IMR-90 (cell line): ENCODE data around the gene QDPR. TPM values are rescaled to one million over a fixed set of nuclear protein-coding genes. Genes with fewer than 3 reads are reported as not detected.

Experiments used
- ATAC-seq: fragments of 200-7000 bp; cut with Tn5 transposase; 2 replicates; pipeline ENCODE4 v1.9.1; 2020; ENCODE audit warnings: low read depth, mild to moderate bottlenecking, moderate library complexity
- BruUV-seq: library from RNA; stranded (reverse); fragments of 400-500 nt; replicated peaks from 2 replicates; lab custom pipeline; 2021; lab: Mats Ljungman, UMichigan
- CTCF ChIA-PET: fragments of 300-600 bp; formaldehyde crosslinking; extraction: SDS; loops from one replicate; lab custom pipeline; 2021; ENCODE audit warnings: antibody characterized with exemption; lab: Yijun Ruan, JAX
- POLR2A ChIA-PET: fragments of 300-600 bp; sonication (Branson Sonifier 250); formaldehyde crosslinking; loops from one replicate; lab custom pipeline; 2022; ENCODE audit warnings: antibody characterized with exemption; ENCODE audit not compliant: unreplicated experiment; lab: Charles Lee
- DNase-seq: peaks from one replicate; pipeline ENCODE4 v3.0.0; 2013
- H2AFZ ChIP-seq: replicated peaks from 2 replicates; pipeline ENCODE3; 2013; ENCODE audit warnings: low read length, mild to moderate bottlenecking; ENCODE audit not compliant: poor library complexity
- H2AK5ac ChIP-seq: 2 replicates; pipeline ENCODE4 v1.6.1; 2013; ENCODE audit warnings: low read depth, low read length, inconsistent platforms
- H2AK9ac ChIP-seq: replicated peaks from 2 replicates; pipeline ENCODE3; 2013; ENCODE audit warnings: mild to moderate bottlenecking, low read depth, low read length, moderate library complexity; ENCODE audit not compliant: poor library complexity
- H2BK120ac ChIP-seq: 2 replicates; pipeline ENCODE4 v1.6.1; 2013; ENCODE audit warnings: low read depth, low read length, inconsistent platforms
- H2BK15ac ChIP-seq: 3 replicates; pipeline ENCODE4 v1.6.1; 2013; ENCODE audit warnings: low read depth, low read length, inconsistent platforms
- H2BK20ac ChIP-seq: 2 replicates; pipeline ENCODE4 v1.6.1; 2013; ENCODE audit warnings: low read depth, mild to moderate bottlenecking, inconsistent platforms, low read length, moderate library complexity
- H2BK5ac ChIP-seq: 2 replicates; pipeline ENCODE4 v1.6.1; 2013; ENCODE audit warnings: mild to moderate bottlenecking, low read depth, low read length, inconsistent platforms; ENCODE audit not compliant: poor library complexity, severe bottlenecking
- H3K14ac ChIP-seq: replicated peaks from 2 replicates; pipeline ENCODE4 v1.6.1; 2013; ENCODE audit warnings: low read depth, low read length, inconsistent platforms
- H3K18ac ChIP-seq: 2 replicates; pipeline ENCODE4 v1.6.1; 2013; ENCODE audit warnings: low read depth, low read length, control low read depth
- H3K23ac ChIP-seq: 2 replicates; pipeline ENCODE4 v1.6.1; 2013; ENCODE audit warnings: low read depth, low read length, inconsistent platforms
- H3K27ac ChIP-seq: 2 replicates; pipeline ENCODE4 v1.5.1; 2013; ENCODE audit warnings: mild to moderate bottlenecking, control low read depth, low read length; ENCODE audit not compliant: insufficient read depth
- H3K27me3 ChIP-seq: 2 replicates; pipeline ENCODE4 v1.6.1; 2013; ENCODE audit warnings: low read length; ENCODE audit not compliant: control insufficient read depth, insufficient read depth
- H3K36me3 ChIP-seq: 2 replicates; pipeline ENCODE4 v1.6.1; 2013; ENCODE audit warnings: low read length, mixed read lengths; ENCODE audit not compliant: control insufficient read depth, insufficient read depth
- H3K4ac ChIP-seq: 2 replicates; pipeline ENCODE4 v1.6.1; 2013; ENCODE audit warnings: low read depth, low read length, inconsistent platforms
- H3K4me1 ChIP-seq: 2 replicates; pipeline ENCODE4 v1.6.1; 2013; ENCODE audit warnings: low read length, mixed read lengths; ENCODE audit not compliant: control insufficient read depth, insufficient read depth
- H3K4me2 ChIP-seq: 2 replicates; pipeline ENCODE4 v1.6.1; 2013; ENCODE audit warnings: low read depth, mild to moderate bottlenecking, control low read depth, low read length, moderate library complexity
- H3K4me3 ChIP-seq: 2 replicates; pipeline ENCODE4 v1.5.1; 2013; ENCODE audit warnings: low read depth, mild to moderate bottlenecking, control low read depth, low read length, moderate library complexity; ENCODE audit not compliant: insufficient read depth
- H3K56ac ChIP-seq: 2 replicates; pipeline ENCODE4 v1.6.1; 2013; ENCODE audit warnings: low read length, inconsistent platforms; ENCODE audit not compliant: insufficient read depth; ENCODE audit errors: extremely low read depth
- H3K79me1 ChIP-seq, 2 experiments: 2 replicates each; pipeline ENCODE4 v1.6.1; 2013; ENCODE audit warnings: low read length in 2 of 2, inconsistent platforms in 1 of 2, low read depth in 1 of 2
- H3K9ac ChIP-seq: 2 replicates; pipeline ENCODE4 v1.6.1; 2013; ENCODE audit warnings: low read depth, low read length, control low read depth
- H3K9me1 ChIP-seq: 2 replicates; pipeline ENCODE4 v1.6.1; 2013; ENCODE audit warnings: low read length, inconsistent platforms; ENCODE audit not compliant: insufficient read depth
- H3K9me3 ChIP-seq: 2 replicates; pipeline ENCODE4 v1.6.1; 2013; ENCODE audit warnings: low read length; ENCODE audit not compliant: control insufficient read depth, insufficient read depth
- H4K20me1 ChIP-seq: 2 replicates; pipeline ENCODE4 v1.6.1; 2013; ENCODE audit warnings: low read length, inconsistent platforms; ENCODE audit not compliant: insufficient read depth
- H4K5ac ChIP-seq: 2 replicates; pipeline ENCODE4 v1.6.1; 2013; ENCODE audit warnings: mild to moderate bottlenecking, low read depth, low read length, control low read depth
- H4K8ac ChIP-seq, 2 experiments: 2 replicates each; pipeline ENCODE4 v1.6.1; 2013; ENCODE audit warnings: low read depth in 2 of 2, low read length in 2 of 2, control low read depth in 1 of 2, inconsistent platforms in 1 of 2
- H4K91ac ChIP-seq: 2 replicates; pipeline ENCODE4 v1.6.1; 2013; ENCODE audit warnings: low read depth, low read length, inconsistent platforms; ENCODE audit not compliant: insufficient read depth
- CHD1 ChIP-seq: IDR thresholded peaks from 2 replicates; pipeline ENCODE4 v1.6.1; 2012; ENCODE audit warnings: low read depth, low read length, improper control_type of control experiment
- MAFK ChIP-seq: IDR thresholded peaks from 2 replicates; pipeline ENCODE4 v1.6.1; 2012; ENCODE audit warnings: low read depth, low read length, improper control_type of control experiment
- MXI1 ChIP-seq: IDR thresholded peaks from 2 replicates; pipeline ENCODE4 v1.6.1; 2012; ENCODE audit warnings: low read depth, mild to moderate bottlenecking, low read length, moderate library complexity, borderline replicate concordance
- NFE2L2 ChIP-seq: fragments of 150-350 bp; IDR thresholded peaks from 2 replicates; pipeline ENCODE4 v1.6.1; 2016; ENCODE audit warnings: low read depth, mild to moderate bottlenecking, low read length
- POLR2A ChIP-seq: IDR thresholded peaks from 2 replicates; pipeline ENCODE4 v1.6.1; 2012; ENCODE audit warnings: mild to moderate bottlenecking, low read depth, low read length
- RAD21 ChIP-seq: IDR thresholded peaks from 2 replicates; pipeline ENCODE4 v1.6.1; 2012; ENCODE audit warnings: low read length, improper control_type of control experiment
- RCOR1 ChIP-seq: IDR thresholded peaks from 2 replicates; pipeline ENCODE4 v1.6.1; 2012; ENCODE audit warnings: mild to moderate bottlenecking, low read length, improper control_type of control experiment; ENCODE audit not compliant: insufficient replicate concordance
- dilution Hi-C: fragments of 300-500 bp; cut with HindIII; formaldehyde crosslinking; loops from one replicate; pipeline ENCODE4 v1.14.3; 2018; ENCODE audit warnings: low sequenced_read_pairs; ENCODE audit not compliant: unreplicated experiment
- in situ Hi-C: fragments of 300-500 bp; cut with MboI; formaldehyde crosslinking; loops from 3 replicates; pipeline ENCODE4 v1.14.3; 2019; ENCODE audit warnings: low sequenced_read_pairs, inconsistent platforms, mixed read lengths
- intact Hi-C: fragments of 100-400 bp; cut with micrococcal nuclease; formaldehyde crosslinking; loops from 2 replicates; pipeline ENCODE4 v1.10.0; 2022
- polyA plus RNA-seq, 3 experiments: library from polyadenylated mRNA; depleted of rRNA; stranded (reverse); fragments of >200 nt; gene quantifications; 2 replicates each; pipeline ENCODE4 v1.2.3, GENCODE V29; 2012; ENCODE audit warnings: low replicate concordance in 1 of 3
- total RNA-seq: library from RNA; depleted of rRNA; stranded (reverse); fragments of >200 nt; gene quantifications from 2 replicates; pipeline ENCODE4 v1.2.3, GENCODE V29; 2012

QDPR gene
- total and polyA plus RNA-seq, 2 of the 4 experiments (the other 2 are of a cell fraction), result 10.4 to 31.1 TPM

DNA sequence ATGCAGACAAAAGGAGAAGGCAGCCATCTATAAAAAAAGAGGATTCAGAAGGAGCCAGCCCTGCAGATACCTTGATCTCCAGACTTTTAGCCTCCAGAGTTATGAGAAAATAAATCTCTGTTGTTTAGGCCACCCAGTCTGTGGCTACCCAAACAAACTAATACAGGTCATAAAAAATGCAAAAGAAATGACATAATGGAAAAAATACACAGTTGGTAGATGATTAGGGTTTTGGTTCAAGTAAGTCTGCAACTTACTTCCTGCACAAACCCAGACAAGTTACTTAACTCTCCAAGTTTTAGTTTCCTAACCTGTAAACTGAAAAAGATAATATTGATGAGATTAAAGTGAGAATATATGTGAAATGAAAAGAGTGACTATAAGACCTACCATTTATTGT lies 11.3 kb downstream of the QDPR start:
- H4K91ac ChIP-seq, result no peak overlapping the region
- H2BK120ac ChIP-seq, result no peak overlapping the region
- H2AFZ ChIP-seq, result no peak overlapping the region
- no peak overlapping the region for H4K8ac ChIP-seq
- H3K9ac ChIP-seq, result no peak overlapping the region
- peaks cover 4% of the 10 kb centered on the region; the same call in 1 of the 2 replicates for H3K9me1 ChIP-seq
- in situ Hi-C loops, result no loop called here
- dilution Hi-C loops, result no loop called here
- H3K14ac ChIP-seq, result no peak overlapping the region
- BruUV-seq, result no TSS peak
- H3K36me3 ChIP-seq, result peaks cover 21% of the 10 kb centered on the region
- no peaks in the 10 kb centered on the region for H3K9me3 ChIP-seq
- no peak overlapping the region for H2AK9ac ChIP-seq
- H2BK15ac ChIP-seq, result no peak overlapping the region
- intact Hi-C loops, result no loop called here
- no peaks in the 10 kb centered on the region for H4K20me1 ChIP-seq
- peaks cover 2% of the 10 kb centered on the region; the same call in 1 of the 2 replicates for H3K4me1 ChIP-seq
- no peak overlapping the region for H2BK20ac ChIP-seq
- H3K23ac ChIP-seq, result no peak overlapping the region
- CTCF ChIA-PET, result no interaction called here
- no peak for ATAC-seq
- POLR2A ChIA-PET, result no interaction called here
- no peak overlapping the region for H3K4me3 ChIP-seq
- H2BK5ac ChIP-seq, result no peak overlapping the region
- no peak overlapping the region for H2AK5ac ChIP-seq
- no peak overlapping the region for H3K27ac ChIP-seq
- H4K5ac ChIP-seq, result no peak overlapping the region
- no peak overlapping the region for H3K4me2 ChIP-seq
- H3K56ac ChIP-seq, result no peak overlapping the region
- no peak overlapping the region for H3K18ac ChIP-seq
- TF ChIP-seq RAD21, result no peak
- no peak for TF ChIP-seq POLR2A
- TF ChIP-seq MXI1, result no peak
- no peak for TF ChIP-seq CHD1
- TF ChIP-seq RCOR1, result no peak
- TF ChIP-seq NFE2L2, result no peak
- no peak for TF ChIP-seq MAFK
- no peaks in the 10 kb centered on the region for H3K79me1 ChIP-seq
- no peak for DNase-seq
- H3K27me3 ChIP-seq, result no peaks in the 10 kb centered on the region
- H3K4ac ChIP-seq, result no peak overlapping the region
